Thyroid gland (tissue), 4 donors: ENCODE measurements around the gene RIC3.

ENCODE experiments used
- POLR2A ChIP-seq, 2 donors: fragments of 450-650 bp; IDR thresholded peaks; one replicate each; pipeline ENCODE4 v1.6.1; 2017; ENCODE audit warnings: antibody characterized with exemption in 2 of 2, mild to moderate bottlenecking in 2 of 2, moderate library complexity in 1 of 2
- TF ChIP-seq, protein P1 (sequence below), 6 experiments: fragments of 200-600 bp in 3 of 6; fragments of 450-650 bp in 3 of 6; sonication (generic) in 3 of 6; IDR thresholded peaks; one replicate each; pipeline ENCODE4 v1.5.1; 2016 to 2019; ENCODE audit warnings: antibody characterized with exemption in 6 of 6, mild to moderate bottlenecking in 2 of 6, inconsistent platforms in 1 of 6, moderate library complexity in 1 of 6

DNA sequence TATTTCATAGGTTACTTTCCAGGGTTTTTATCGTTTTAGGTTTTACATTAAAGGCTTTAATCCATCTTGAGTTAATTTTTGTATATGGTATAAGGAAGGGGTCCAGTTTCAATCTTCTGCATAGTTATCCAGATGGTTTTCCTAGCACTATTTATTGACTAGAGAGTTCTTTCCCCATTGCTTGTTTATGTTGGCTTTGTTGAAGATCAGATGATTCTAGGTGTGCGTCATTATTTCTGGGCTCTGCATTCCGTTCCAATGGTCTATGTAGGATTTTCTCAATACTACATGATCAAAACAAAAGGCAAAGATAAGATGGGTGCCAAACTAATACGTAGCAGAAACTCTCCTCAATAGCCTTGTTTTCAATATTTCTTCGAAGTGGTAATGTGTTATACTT, 14.3 kb upstream of the RIC3 start:
- no peak for TF ChIP-seq POLR2A (IDR thresholded peaks at IDR 0.05)
- TF ChIP-seq, protein P1, sequence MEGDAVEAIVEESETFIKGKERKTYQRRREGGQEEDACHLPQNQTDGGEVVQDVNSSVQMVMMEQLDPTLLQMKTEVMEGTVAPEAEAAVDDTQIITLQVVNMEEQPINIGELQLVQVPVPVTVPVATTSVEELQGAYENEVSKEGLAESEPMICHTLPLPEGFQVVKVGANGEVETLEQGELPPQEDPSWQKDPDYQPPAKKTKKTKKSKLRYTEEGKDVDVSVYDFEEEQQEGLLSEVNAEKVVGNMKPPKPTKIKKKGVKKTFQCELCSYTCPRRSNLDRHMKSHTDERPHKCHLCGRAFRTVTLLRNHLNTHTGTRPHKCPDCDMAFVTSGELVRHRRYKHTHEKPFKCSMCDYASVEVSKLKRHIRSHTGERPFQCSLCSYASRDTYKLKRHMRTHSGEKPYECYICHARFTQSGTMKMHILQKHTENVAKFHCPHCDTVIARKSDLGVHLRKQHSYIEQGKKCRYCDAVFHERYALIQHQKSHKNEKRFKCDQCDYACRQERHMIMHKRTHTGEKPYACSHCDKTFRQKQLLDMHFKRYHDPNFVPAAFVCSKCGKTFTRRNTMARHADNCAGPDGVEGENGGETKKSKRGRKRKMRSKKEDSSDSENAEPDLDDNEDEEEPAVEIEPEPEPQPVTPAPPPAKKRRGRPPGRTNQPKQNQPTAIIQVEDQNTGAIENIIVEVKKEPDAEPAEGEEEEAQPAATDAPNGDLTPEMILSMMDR (IDR thresholded peaks at IDR 0.05), result no peak
